Measurements from ENCODE around the gene OBSCN.

The OBSCN gene

GRCh38 chr1:228336308-228337030 lies 128.6 kb downstream of the OBSCN start:
- H3K4me3 ChIP-seq (ENCODE audit: low read depth, low read length), result no peak overlapping the region
- H3K27me3 ChIP-seq (replicated peaks), result no peaks in the 10 kb centered on the region
- TF ChIP-seq CTCF (IDR thresholded peaks at IDR 0.05; ENCODE audit: low read depth, low read length, missing control alignments), result no peak
- DNase-seq, result no peak
- no peak overlapping the region for H3K27ac ChIP-seq
- in situ Hi-C loops (cut with HindIII; ENCODE audit: low pct_ligation_motif_present, low sequenced_read_pairs), result no loop called here
- no peaks in the 10 kb centered on the region for H3K36me3 ChIP-seq (replicated peaks)

- TF ChIP-seq CTCF (IDR thresholded peaks at IDR 0.05; ENCODE audit: low read depth, low read length, missing control alignments), result no peak
- in situ Hi-C loops (cut with HindIII; ENCODE audit: low pct_ligation_motif_present, low sequenced_read_pairs), result no loop called here
- Histone ChIP-seq H3K4me3 (ENCODE audit: low read depth, low read length) (no peak overlapping the region), H3K36me3 (replicated peaks) (no peaks in the 10 kb centered on the region), H3K27ac (no peak overlapping the region), H3K27me3 (replicated peaks) (no peaks in the 10 kb centered on the region)
- no peak for DNase-seq
Observed at GRCh38 chr1:228337031-228337564, 129.3 kb downstream of the OBSCN start.

GRCh38 chr1:228337711-228338520 lies 130.1 kb downstream of the OBSCN start:
- DNase-seq, result no peak
- in situ Hi-C loops (cut with HindIII; ENCODE audit: low pct_ligation_motif_present, low sequenced_read_pairs), result no loop called here
- H3K27ac ChIP-seq, result no peak overlapping the region
- H3K4me3 ChIP-seq (ENCODE audit: low read depth, low read length), result no peak overlapping the region
- H3K36me3 ChIP-seq (replicated peaks), result no peaks in the 10 kb centered on the region
- H3K27me3 ChIP-seq (replicated peaks), result no peaks in the 10 kb centered on the region
- TF ChIP-seq CTCF (IDR thresholded peaks at IDR 0.05; ENCODE audit: low read depth, low read length, missing control alignments), result no peak

GRCh38 chr1:228338521-228339051 lies 130.7 kb downstream of the OBSCN start:
- H3K27me3 ChIP-seq (replicated peaks), result no peaks in the 10 kb centered on the region
- no peak for DNase-seq
- in situ Hi-C loops (cut with HindIII; ENCODE audit: low pct_ligation_motif_present, low sequenced_read_pairs), result no loop called here

More at GRCh38 chr1:228338521-228339051, 130.7 kb downstream of the OBSCN start:
- no peak for TF ChIP-seq CTCF (IDR thresholded peaks at IDR 0.05; ENCODE audit: low read depth, low read length, missing control alignments)
- Histone ChIP-seq H3K36me3 (replicated peaks) (no peaks in the 10 kb centered on the region), H3K27ac (no peak overlapping the region), H3K4me3 (ENCODE audit: low read depth, low read length) (no peak overlapping the region)
